ENCODE measurements around the gene COL4A3. TPM values are rescaled to one million over a fixed set of nuclear protein-coding genes. Genes with fewer than 3 reads are reported as not detected.
"Not testable (repeated sequence)": the region's sequence is repeated elsewhere in the genome, so short reads cannot be mapped to it uniquely, and the experiment has no call there.

Gene COL4A3
- total and polyA plus RNA-seq, 8 donors: 4.3 to 43.3 (median 11.6) TPM

DNA sequence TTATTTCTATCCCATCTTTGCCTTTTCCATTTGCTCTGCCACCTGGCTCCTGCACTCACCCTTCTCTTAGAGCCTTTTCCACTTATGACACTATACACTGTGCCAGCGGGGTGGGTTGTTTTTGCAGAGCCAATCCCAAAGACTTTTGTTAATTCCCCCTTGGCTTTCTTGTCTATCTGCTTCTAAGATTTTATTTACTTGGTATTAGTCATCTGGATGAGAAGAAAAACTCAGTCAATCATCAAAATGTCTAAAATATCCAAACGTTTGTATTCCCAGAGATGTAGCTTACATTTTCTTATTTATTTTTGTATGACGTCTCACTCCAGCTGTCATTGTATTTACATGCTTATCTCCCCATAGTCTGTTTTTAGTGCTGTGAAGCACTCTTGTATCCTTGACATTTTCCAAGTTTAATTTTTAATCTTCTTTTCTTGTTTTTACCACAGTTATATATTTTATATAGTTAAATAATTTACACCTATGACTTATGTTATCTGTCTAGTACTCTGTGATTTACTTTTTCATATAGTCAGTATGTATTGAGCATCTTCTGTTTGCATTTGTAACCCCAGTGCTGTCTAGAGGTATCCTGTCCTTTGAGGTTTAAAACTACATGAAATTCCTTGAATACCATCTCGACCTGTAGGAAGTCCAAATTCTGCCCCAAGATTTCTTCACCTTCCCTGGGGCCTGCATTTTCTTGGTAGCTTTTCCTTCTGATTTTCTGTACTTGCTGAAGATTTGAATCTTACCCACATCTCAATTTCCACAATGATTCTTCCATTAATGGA is 55.1 kb downstream of the COL4A3 start:
- H3K9me3 ChIP-seq: no peaks in the 10 kb centered on the region
- ATAC-seq (peak; percentile 33), DNase-seq (no peak)
- H3K36me3 ChIP-seq: no peaks in the 10 kb centered on the region
- H3K27me3 ChIP-seq: no peaks in the 10 kb centered on the region
- intact Hi-C loops (cut with DNase I): no loop called here
- H3K27ac ChIP-seq: no peak overlapping the region
- H3K4me3 ChIP-seq: no peak overlapping the region
- H3K4me1 ChIP-seq: peaks cover 0 to 2% of the 10 kb centered on the region in 2 donors
- TF ChIP-seq, protein P1, sequence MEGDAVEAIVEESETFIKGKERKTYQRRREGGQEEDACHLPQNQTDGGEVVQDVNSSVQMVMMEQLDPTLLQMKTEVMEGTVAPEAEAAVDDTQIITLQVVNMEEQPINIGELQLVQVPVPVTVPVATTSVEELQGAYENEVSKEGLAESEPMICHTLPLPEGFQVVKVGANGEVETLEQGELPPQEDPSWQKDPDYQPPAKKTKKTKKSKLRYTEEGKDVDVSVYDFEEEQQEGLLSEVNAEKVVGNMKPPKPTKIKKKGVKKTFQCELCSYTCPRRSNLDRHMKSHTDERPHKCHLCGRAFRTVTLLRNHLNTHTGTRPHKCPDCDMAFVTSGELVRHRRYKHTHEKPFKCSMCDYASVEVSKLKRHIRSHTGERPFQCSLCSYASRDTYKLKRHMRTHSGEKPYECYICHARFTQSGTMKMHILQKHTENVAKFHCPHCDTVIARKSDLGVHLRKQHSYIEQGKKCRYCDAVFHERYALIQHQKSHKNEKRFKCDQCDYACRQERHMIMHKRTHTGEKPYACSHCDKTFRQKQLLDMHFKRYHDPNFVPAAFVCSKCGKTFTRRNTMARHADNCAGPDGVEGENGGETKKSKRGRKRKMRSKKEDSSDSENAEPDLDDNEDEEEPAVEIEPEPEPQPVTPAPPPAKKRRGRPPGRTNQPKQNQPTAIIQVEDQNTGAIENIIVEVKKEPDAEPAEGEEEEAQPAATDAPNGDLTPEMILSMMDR (IDR thresholded peaks at IDR 0.05): no peak

DNA sequence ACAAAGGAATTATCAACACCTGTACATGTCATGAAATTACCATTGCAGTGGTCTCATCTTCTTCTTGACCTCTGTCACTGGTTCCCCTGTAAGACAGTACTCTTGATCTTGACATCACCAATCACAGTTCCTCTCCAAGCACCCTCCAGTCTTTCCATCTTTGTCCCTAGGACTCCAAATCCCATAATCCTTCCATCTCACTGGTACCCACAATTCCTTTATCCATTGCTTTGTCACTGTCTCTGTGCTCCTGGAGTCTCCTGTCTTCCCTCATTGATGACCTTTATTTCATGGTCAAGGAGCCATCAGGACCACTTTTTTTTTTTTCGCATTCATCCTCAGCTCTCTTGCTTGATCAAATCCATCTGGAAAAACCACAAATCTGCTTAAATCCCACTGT is 56.7 kb downstream of the COL4A3 start:
- intact Hi-C loops (cut with DNase I): no loop called here
- DNase-seq (no peak), ATAC-seq (no peak)
- TF ChIP-seq, protein P1 (IDR thresholded peaks at IDR 0.05): no peak
- H3K27ac ChIP-seq: no peak overlapping the region
- H3K4me3 ChIP-seq: no peak overlapping the region
- no peaks in the 10 kb centered on the region for H3K4me1 ChIP-seq
- H3K9me3 ChIP-seq: no peaks in the 10 kb centered on the region
- no peaks in the 10 kb centered on the region for H3K36me3 ChIP-seq
- no peaks in the 10 kb centered on the region for H3K27me3 ChIP-seq

DNA sequence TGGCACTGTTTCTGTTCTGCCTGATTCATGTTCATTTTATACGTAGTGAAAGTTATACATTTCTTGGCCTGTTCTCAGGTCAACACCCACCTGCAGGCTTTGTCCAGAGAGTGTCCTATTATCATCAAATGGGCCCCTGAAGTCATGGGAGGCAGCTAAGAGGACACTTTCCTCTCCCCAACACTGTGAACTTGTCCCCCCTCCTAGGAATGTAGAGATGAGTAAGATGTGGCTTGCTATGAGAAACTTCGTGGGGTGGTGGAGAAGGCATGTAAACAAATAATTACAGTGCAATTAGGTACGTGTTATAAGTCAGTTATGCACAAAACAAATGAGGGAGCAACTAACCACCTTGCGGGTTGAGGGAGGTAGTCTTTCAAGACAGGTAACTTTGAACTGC is 57.9 kb downstream of the COL4A3 start:
- Histone ChIP-seq H3K36me3 (no peaks in the 10 kb centered on the region), H3K4me3 (no peak overlapping the region), H3K4me1 (no peaks in the 10 kb centered on the region), H3K27me3 (no peaks in the 10 kb centered on the region), H3K27ac (no peak overlapping the region), H3K9me3 (no peaks in the 10 kb centered on the region)
- ATAC-seq (no peak), DNase-seq (no peak)
- TF ChIP-seq, protein P1 (IDR thresholded peaks at IDR 0.05): no peak
- intact Hi-C loops (cut with DNase I): no loop called here

DNA sequence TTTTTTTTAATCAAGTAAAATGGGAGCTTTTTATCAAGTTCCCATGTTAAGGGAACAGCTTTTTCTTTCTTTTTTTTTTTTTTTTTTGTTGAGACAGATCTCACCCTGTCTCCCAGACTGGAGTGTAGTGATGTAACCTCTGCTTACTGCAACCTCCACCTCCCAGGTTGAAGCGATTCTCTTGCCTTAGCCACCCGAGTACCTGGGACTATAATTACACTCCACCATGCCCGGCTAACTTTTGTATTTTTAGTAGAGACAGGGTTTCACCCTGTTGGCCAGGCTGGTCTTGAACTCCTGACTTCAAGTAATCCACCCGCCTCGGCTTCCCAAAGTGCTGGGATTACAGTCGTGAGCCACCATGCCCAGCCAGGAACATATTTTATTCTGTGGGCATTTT is 61.2 kb downstream of the COL4A3 start:
- H3K27me3 ChIP-seq; H3K9me3 ChIP-seq; DNase-seq; H3K4me1 ChIP-seq; H3K36me3 ChIP-seq; ATAC-seq; intact Hi-C loops (cut with DNase I); H3K27ac ChIP-seq; H3K4me3 ChIP-seq: not testable (repeated sequence)

DNA sequence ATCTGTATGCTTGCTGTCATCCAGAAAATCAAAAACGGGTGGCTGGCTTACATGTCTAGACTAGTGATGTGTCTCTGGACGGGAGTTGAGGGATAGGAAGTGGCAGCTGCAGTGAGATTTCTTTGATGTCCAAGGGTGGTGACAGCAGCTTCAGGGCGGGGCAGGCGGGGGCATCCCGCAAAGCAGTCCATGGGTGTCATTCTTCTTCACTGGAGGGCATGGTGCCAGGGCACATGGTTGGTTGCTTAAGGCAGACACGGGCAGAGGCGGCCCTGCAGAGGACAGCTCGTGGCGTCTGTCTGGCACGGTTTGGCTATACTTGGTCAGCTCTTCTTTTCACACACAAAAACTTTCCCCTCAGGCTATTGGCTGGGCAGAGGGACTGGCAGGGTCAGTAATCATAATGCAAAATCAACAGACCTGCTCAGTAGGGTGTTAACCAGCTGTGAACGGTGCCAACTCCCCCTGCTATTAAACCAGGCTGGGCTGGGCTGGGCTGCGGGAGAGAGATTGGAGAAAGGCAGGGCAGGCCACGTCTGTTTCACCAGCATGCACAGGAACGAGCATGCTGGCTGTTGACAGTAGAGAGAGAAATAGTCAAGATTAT is 63.7 kb downstream of the COL4A3 start:
- peak; percentile 79 for ATAC-seq
- H3K27me3 ChIP-seq: no peaks in the 10 kb centered on the region
- DNase-seq: peak in 2 of 4 donors; percentile 34 to 66
- H3K9me3 ChIP-seq: no peaks in the 10 kb centered on the region
- intact Hi-C loops (cut with DNase I): no loop called here
- no peaks in the 10 kb centered on the region for H3K4me1 ChIP-seq
- TF ChIP-seq, protein P1 (IDR thresholded peaks at IDR 0.05): no peak
- H3K4me3 ChIP-seq: no peak overlapping the region
- H3K36me3 ChIP-seq: no peaks in the 10 kb centered on the region
- H3K27ac ChIP-seq: no peak overlapping the region

Measured in left lung (tissue), 10 donors.